Trophoblast cell (in vitro differentiated cells and primary cell): Measurements from ENCODE around the gene OSBPL8.

ENCODE experiments used
- DNase-seq, 2 donors: peaks; one replicate each; pipeline ENCODE4 v3.0.0-alpha.2; 2016
- H2AFZ ChIP-seq: 2 replicates; pipeline ENCODE4 v1.6.1; 2013; ENCODE audit warnings: low read length, moderate library complexity, mild to moderate bottlenecking; ENCODE audit not compliant: insufficient read depth, poor library complexity
- H2AK5ac ChIP-seq: 2 replicates; pipeline ENCODE4 v1.6.1; 2013; ENCODE audit warnings: mild to moderate bottlenecking, low read length
- H2BK120ac ChIP-seq: 2 replicates; pipeline ENCODE4 v1.6.1; 2013; ENCODE audit warnings: low read length, mild to moderate bottlenecking, moderate library complexity; ENCODE audit not compliant: insufficient read depth, poor library complexity
- H2BK12ac ChIP-seq: 2 replicates; pipeline ENCODE4 v1.6.1; 2013; ENCODE audit warnings: mild to moderate bottlenecking, low read length, moderate library complexity
- H2BK5ac ChIP-seq: 2 replicates; pipeline ENCODE4 v1.6.1; 2013; ENCODE audit warnings: low read length, low read depth, moderate library complexity, mild to moderate bottlenecking; ENCODE audit not compliant: poor library complexity
- H3K14ac ChIP-seq: 2 replicates; pipeline ENCODE4 v1.6.1; 2013; ENCODE audit warnings: mild to moderate bottlenecking, low read length
- H3K18ac ChIP-seq: 2 replicates; pipeline ENCODE4 v1.6.1; 2013; ENCODE audit warnings: mild to moderate bottlenecking, low read length
- H3K23ac ChIP-seq: 2 replicates; pipeline ENCODE4 v1.6.1; 2013; ENCODE audit warnings: low read length
- H3K27ac ChIP-seq: 2 replicates; pipeline ENCODE4 v1.5.1; 2013; ENCODE audit warnings: low read depth, mild to moderate bottlenecking, inconsistent platforms, low read length, moderate library complexity
- H3K27me3 ChIP-seq: 2 replicates; pipeline ENCODE4 v1.6.1; 2013; ENCODE audit warnings: inconsistent platforms, mild to moderate bottlenecking, low read length, moderate library complexity; ENCODE audit not compliant: insufficient read depth
- H3K36me3 ChIP-seq, 2 experiments: 1 replicate in 1 of 2; 2 replicates in 1 of 2; pipeline ENCODE4 v1.6.1; 2013; ENCODE audit warnings: low read length in 2 of 2, mild to moderate bottlenecking in 2 of 2, moderate library complexity in 1 of 2; ENCODE audit not compliant: insufficient read depth in 2 of 2, control insufficient read depth in 1 of 2
- H3K4ac ChIP-seq: 2 replicates; pipeline ENCODE4 v1.6.1; 2013; ENCODE audit warnings: low read depth, mild to moderate bottlenecking, low read length, moderate library complexity
- H3K4me1 ChIP-seq, 2 experiments: 1 replicate in 1 of 2; 2 replicates in 1 of 2; pipeline ENCODE4 v1.6.1; 2013; ENCODE audit warnings: low read length in 2 of 2, mild to moderate bottlenecking in 2 of 2, moderate library complexity in 1 of 2; ENCODE audit not compliant: insufficient read depth in 2 of 2, control insufficient read depth in 1 of 2
- H3K4me2 ChIP-seq: 2 replicates; pipeline ENCODE4 v1.6.1; 2013; ENCODE audit warnings: inconsistent platforms, mild to moderate bottlenecking, low read length, moderate library complexity
- H3K4me3 ChIP-seq: 2 replicates; pipeline ENCODE4 v1.5.1; 2013; ENCODE audit warnings: mild to moderate bottlenecking, low read depth, low read length, inconsistent platforms
- H3K79me1 ChIP-seq: one replicate; pipeline ENCODE4 v1.6.1; 2013; ENCODE audit warnings: low read length
- H3K79me2 ChIP-seq: 2 replicates; pipeline ENCODE4 v1.6.1; 2013; ENCODE audit warnings: low read length, mild to moderate bottlenecking; ENCODE audit not compliant: control insufficient read depth, insufficient read depth, poor library complexity
- H3K9ac ChIP-seq: 2 replicates; pipeline ENCODE4 v1.6.1; 2013; ENCODE audit warnings: mild to moderate bottlenecking, low read length
- H3K9me3 ChIP-seq: 2 replicates; pipeline ENCODE4 v1.6.1; 2013; ENCODE audit warnings: low read depth, mild to moderate bottlenecking, control low read depth, inconsistent platforms, low read length; ENCODE audit not compliant: insufficient read depth
- H4K12ac ChIP-seq: 2 replicates; pipeline ENCODE4 v1.6.1; 2013; ENCODE audit warnings: low read depth, mild to moderate bottlenecking, low read length, moderate library complexity
- H4K8ac ChIP-seq: 2 replicates; pipeline ENCODE4 v1.6.1; 2013; ENCODE audit warnings: low read depth, mild to moderate bottlenecking, low read length, moderate library complexity
- H4K91ac ChIP-seq: one replicate; pipeline ENCODE4 v1.6.1; 2013; ENCODE audit warnings: low read depth, mild to moderate bottlenecking, low read length, moderate library complexity
- WGBS: extraction: QIAGEN DNeasy Blood & Tissue Kit; methylation state at CpG from one replicate; pipeline ENCODE4 v1.1.7; 2013; ENCODE audit warnings: missing lambda C conversion rate; ENCODE audit not compliant: insufficient read length, insufficient coverage; ENCODE audit errors: extremely low coverage; 5-methylcytosine and 5-hydroxymethylcytosine counted together

Gene OSBPL8

GRCh38 chr12:76457010-76457409, 102.6 kb downstream of the OSBPL8 start:
- H2BK5ac ChIP-seq: no peak overlapping the region
- H2BK120ac ChIP-seq: no peak overlapping the region
- no peak overlapping the region for H3K27ac ChIP-seq
- H3K9me3 ChIP-seq: no peaks in the 10 kb centered on the region
- H2AK5ac ChIP-seq: no peak overlapping the region
- H3K9ac ChIP-seq: no peak overlapping the region
- no peak overlapping the region for H4K12ac ChIP-seq
- H3K36me3 ChIP-seq: no peaks in the 10 kb centered on the region
- H3K14ac ChIP-seq: no peak overlapping the region
- 100% methylated on average over 2 of the region's 7 CpGs for WGBS
- no peak overlapping the region for H3K4ac ChIP-seq
- H2BK12ac ChIP-seq: no peak overlapping the region
- H3K18ac ChIP-seq: no peak overlapping the region
- no peak overlapping the region for H3K4me3 ChIP-seq
- H3K4me2 ChIP-seq: no peak overlapping the region
- no peaks in the 10 kb centered on the region for H3K27me3 ChIP-seq
- H4K91ac ChIP-seq: no peak overlapping the region
- H4K8ac ChIP-seq: no peak overlapping the region
- no peak overlapping the region for H2AFZ ChIP-seq
- H3K79me2 ChIP-seq: no peaks in the 10 kb centered on the region
- no peaks in the 10 kb centered on the region for H3K4me1 ChIP-seq
- DNase-seq: no peak
- H3K79me1 ChIP-seq: no peaks in the 10 kb centered on the region
- H3K23ac ChIP-seq: no peak overlapping the region

- Histone ChIP-seq H3K9ac (no peak overlapping the region), H3K4me1 (no peaks in the 10 kb centered on the region), H3K27ac (no peak overlapping the region), H3K79me2 (no peaks in the 10 kb centered on the region), H3K9me3 (no peaks in the 10 kb centered on the region), H2AFZ (no peak overlapping the region), H3K18ac (no peak overlapping the region), H3K27me3 (no peaks in the 10 kb centered on the region), H2AK5ac (no peak overlapping the region), H3K4me2 (no peak overlapping the region), H4K8ac (no peak overlapping the region), H3K4ac (no peak overlapping the region), H3K4me3 (no peak overlapping the region), H3K23ac (no peak overlapping the region), H2BK120ac (no peak overlapping the region), H2BK5ac (no peak overlapping the region), H4K12ac (no peak overlapping the region), H3K79me1 (no peaks in the 10 kb centered on the region), H2BK12ac (no peak overlapping the region), H3K36me3 (no peaks in the 10 kb centered on the region), H4K91ac (no peak overlapping the region), H3K14ac (no peak overlapping the region)
- no CpG with 5 or more reads among the region's 2 CpGs for WGBS
- peak; percentile 33 to 86 for DNase-seq
Observed at GRCh38 chr12:76455582-76456345, 103.8 kb downstream of the OSBPL8 start.

GRCh38 chr12:76451528-76451927, 108.0 kb downstream of the OSBPL8 start:
- H3K36me3 ChIP-seq: no peaks in the 10 kb centered on the region
- H3K23ac ChIP-seq: no peak overlapping the region
- H2AFZ ChIP-seq: no peak overlapping the region
- no peak overlapping the region for H3K4me3 ChIP-seq
- H2BK5ac ChIP-seq: no peak overlapping the region
- WGBS: no CpG with 5 or more reads among the region's 6 CpGs
- no peak for DNase-seq
- no peaks in the 10 kb centered on the region for H3K27me3 ChIP-seq
- no peak overlapping the region for H4K12ac ChIP-seq
- no peaks in the 10 kb centered on the region for H3K9me3 ChIP-seq
- H3K9ac ChIP-seq: no peak overlapping the region
- H3K27ac ChIP-seq: no peak overlapping the region
- H3K79me2 ChIP-seq: no peaks in the 10 kb centered on the region
- H3K18ac ChIP-seq: no peak overlapping the region
- H4K8ac ChIP-seq: no peak overlapping the region
- no peaks in the 10 kb centered on the region for H3K79me1 ChIP-seq
- H3K14ac ChIP-seq: no peak overlapping the region
- H2BK12ac ChIP-seq: no peak overlapping the region
- no peak overlapping the region for H4K91ac ChIP-seq
- H3K4me2 ChIP-seq: no peak overlapping the region
- H3K4me1 ChIP-seq: no peaks in the 10 kb centered on the region
- no peak overlapping the region for H3K4ac ChIP-seq
- H2AK5ac ChIP-seq: no peak overlapping the region
- H2BK120ac ChIP-seq: no peak overlapping the region

- no peak overlapping the region for H3K4ac ChIP-seq
- H3K36me3 ChIP-seq: no peaks in the 10 kb centered on the region
- no peaks in the 10 kb centered on the region for H3K79me2 ChIP-seq
- no peak overlapping the region for H3K27ac ChIP-seq
- H4K91ac ChIP-seq: no peak overlapping the region
- peak in 1 of 2 donors; percentile 33 for DNase-seq
- no peak overlapping the region for H2AFZ ChIP-seq
- no peak overlapping the region for H3K4me2 ChIP-seq
- H3K4me1 ChIP-seq: no peaks in the 10 kb centered on the region
- no peak overlapping the region for H3K14ac ChIP-seq
- no peaks in the 10 kb centered on the region for H3K27me3 ChIP-seq
- no peak overlapping the region for H4K12ac ChIP-seq
- no CpG with 5 or more reads among the region's 3 CpGs for WGBS
- no peak overlapping the region for H3K9ac ChIP-seq
- H3K18ac ChIP-seq: no peak overlapping the region
- H3K4me3 ChIP-seq: no peak overlapping the region
- H3K9me3 ChIP-seq: no peaks in the 10 kb centered on the region
- no peak overlapping the region for H2BK5ac ChIP-seq
- H2AK5ac ChIP-seq: no peak overlapping the region
- H3K23ac ChIP-seq: no peak overlapping the region
- no peaks in the 10 kb centered on the region for H3K79me1 ChIP-seq
- H2BK12ac ChIP-seq: no peak overlapping the region
- no peak overlapping the region for H2BK120ac ChIP-seq
- no peak overlapping the region for H4K8ac ChIP-seq
Observed at GRCh38 chr12:76450690-76451089, 108.9 kb downstream of the OSBPL8 start.
